HG03457 (cell line): ENCODE measurements around the gene IER2.

Source experiments
- ATAC-seq: cut with Tn5 transposase; IDR thresholded peaks from one replicate; pipeline ENCODE4 v1.9.1; 2021; ENCODE audit warnings: moderate number of reproducible peaks; ENCODE audit not compliant: unreplicated experiment

The IER2 gene

GRCh38 chr19:13150187-13150930 is at the start of gene IER2, which contains the start of gene STX10:
Gene IER2 (plus strand): TSS chr19:13150411. CDS start chr19:13153187, 2,776 bp downstream.
Gene STX10 (minus strand): TSS chr19:13150375. CDS start chr19:13150173, 202 bp downstream.
- ATAC-seq = peak; percentile 26

GRCh38 chr19:13100841-13101589 is 49.2 kb upstream of the IER2 start:
- no peak for ATAC-seq

GRCh38 chr19:13101590-13102415 is 48.4 kb upstream of the IER2 start:
- ATAC-seq = no peak

GRCh38 chr19:13102416-13102665 is 47.9 kb upstream of the IER2 start:
- ATAC-seq = no peak

- ATAC-seq = no peak
Observed at GRCh38 chr19:13102666-13103580, 47.3 kb upstream of the IER2 start, which contains the start of gene LYL1. Gene LYL1 (minus strand): TSS chr19:13102858. CDS start chr19:13101171, 1,687 bp downstream.

GRCh38 chr19:13103581-13104359 is 46.4 kb upstream of the IER2 start:
- ATAC-seq = no peak

GRCh38 chr19:13104360-13104847 is 45.8 kb upstream of the IER2 start:
- no peak for ATAC-seq

GRCh38 chr19:13104848-13105711 is 45.1 kb upstream of the IER2 start:
- no peak for ATAC-seq

- no peak for ATAC-seq
Observed at GRCh38 chr19:13109361-13110098, 40.7 kb upstream of the IER2 start.

GRCh38 chr19:13110099-13110610 is 40.1 kb upstream of the IER2 start:
- ATAC-seq = no peak

GRCh38 chr19:13112555-13112954 is 37.7 kb upstream of the IER2 start:
- ATAC-seq = no peak

GRCh38 chr19:13115936-13116281 is 34.3 kb upstream of the IER2 start:
- ATAC-seq = no peak

- peak; percentile 41 for ATAC-seq
Observed at GRCh38 chr19:13116282-13117175, 33.7 kb upstream of the IER2 start, which contains the start of gene TRMT1. Gene TRMT1 (minus strand): TSS chr19:13116740. CDS start chr19:13116399, 341 bp downstream.

GRCh38 chr19:13117176-13117771 is 32.9 kb upstream of the IER2 start:
- ATAC-seq = no peak

GRCh38 chr19:13117772-13118423 is 32.3 kb upstream of the IER2 start, which contains the start of gene NACC1:
Gene NACC1 (plus strand): TSS chr19:13118264. CDS start chr19:13135208, 16,944 bp downstream.
- ATAC-seq = peak; percentile 40
